HTERT RPE-1 (cell line): Measurements from ENCODE around the gene SPPL2C.
"Not testable (repeated sequence)": the region's sequence is repeated elsewhere in the genome, so short reads cannot be mapped to it uniquely, and the experiment has no call there.

Experiments used
- in situ Hi-C: fragments of 300-500 bp; cut with MboI; formaldehyde crosslinking; loops from 4 replicates; pipeline ENCODE4 v1.14.3; 2020; ENCODE audit warnings: low sequenced_read_pairs

The SPPL2C gene

GRCh38 chr17:45848405-45848804 lies 3.7 kb downstream of the SPPL2C start:
- in situ Hi-C loops = no loop called here

DNA sequence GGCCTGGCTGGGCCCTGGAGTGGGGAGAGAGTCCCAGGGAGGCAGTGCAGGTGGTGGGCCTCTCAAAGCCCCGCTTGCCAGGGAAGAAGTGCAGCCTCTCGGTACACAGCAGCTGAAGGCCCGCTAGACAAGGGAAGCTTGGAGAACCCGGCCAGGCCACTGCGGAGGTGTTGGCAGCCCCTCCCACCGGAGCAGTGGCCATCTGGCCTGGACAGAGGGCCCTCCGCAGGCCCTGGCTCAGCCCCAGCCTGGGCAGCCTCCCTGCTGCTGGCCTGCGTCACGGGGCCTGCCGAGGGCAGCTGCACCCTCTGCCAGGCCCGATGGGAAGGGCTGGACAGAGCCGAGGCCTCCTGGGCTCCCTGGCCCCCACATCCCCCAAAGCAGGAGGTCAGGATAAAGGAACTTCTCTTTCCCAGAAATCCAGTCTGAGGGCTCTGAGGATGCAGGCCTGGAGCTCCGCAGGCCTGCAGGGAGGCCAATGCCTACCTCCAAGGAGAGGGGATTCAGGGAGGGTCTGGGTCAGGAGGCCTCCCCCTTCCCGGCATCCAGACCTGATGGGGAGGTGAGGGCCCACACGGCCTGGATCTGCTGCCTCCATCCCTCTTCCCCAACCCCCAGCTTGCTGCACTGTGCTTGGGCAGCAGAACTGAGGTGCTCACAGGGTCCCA lies 4.3 kb downstream of the SPPL2C start:
- in situ Hi-C loops = no loop called here

DNA sequence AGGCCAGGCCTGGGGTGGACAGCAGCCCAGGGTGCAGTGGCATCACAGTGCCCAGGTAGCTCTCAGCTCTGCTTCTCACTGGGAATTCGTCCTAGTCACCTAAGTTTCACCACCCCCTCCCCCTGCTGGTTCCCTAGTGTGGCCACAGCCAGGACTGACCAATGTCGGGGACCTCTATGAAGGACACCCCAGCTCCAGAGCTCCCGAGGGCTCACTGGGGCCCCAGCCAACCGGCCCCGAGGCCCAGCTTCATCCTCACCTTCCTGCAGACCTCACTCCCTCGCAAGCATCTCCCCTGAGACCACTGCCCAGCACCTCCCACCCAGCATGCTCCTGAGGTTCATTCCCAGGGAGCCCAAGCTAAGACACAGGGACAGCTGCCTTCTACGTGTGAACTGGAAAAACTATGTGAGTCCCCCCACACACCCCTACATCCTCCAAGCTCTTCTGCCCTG lies 4.9 kb downstream of the SPPL2C start:
- in situ Hi-C loops = no loop called here

DNA sequence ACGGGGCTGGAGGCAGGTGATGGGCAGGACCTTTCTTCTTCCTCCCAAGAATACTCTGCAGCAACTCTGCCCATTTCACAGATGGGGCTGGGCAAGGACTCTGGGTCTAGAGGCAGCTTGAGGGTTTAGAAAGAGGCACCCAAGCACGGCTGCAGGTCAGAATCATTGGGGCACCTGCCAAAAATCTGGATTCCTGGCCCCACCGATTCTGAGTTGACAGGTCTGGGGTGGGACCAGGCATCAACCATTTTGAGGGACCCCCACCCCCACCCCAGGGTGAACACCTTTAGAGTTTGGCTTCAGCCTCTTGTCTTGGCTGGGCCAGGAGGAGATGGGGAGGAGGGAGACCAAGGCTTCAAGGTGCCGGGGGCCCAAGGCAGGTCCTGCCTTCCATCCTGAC lies 5.3 kb downstream of the SPPL2C start:
- in situ Hi-C loops = no loop called here

DNA sequence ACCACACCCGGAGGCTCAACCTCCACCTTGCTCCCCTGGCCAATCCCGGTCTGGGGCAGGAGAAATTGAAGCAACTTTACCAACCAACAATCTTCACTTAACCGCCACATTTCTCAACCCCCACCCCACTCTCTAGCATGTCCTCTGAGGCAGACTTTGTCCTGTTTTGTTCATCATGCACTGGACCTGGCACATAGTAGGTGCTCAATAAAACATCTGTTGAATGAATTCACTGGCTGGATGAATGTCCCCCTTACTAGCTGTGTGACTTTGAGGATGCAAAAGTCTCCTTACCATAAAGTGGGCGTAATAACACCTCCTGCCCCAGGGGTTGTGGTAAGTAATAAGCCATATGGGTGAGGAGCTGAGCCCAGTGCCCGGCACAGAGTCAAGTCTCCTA lies 5.8 kb downstream of the SPPL2C start:
- in situ Hi-C loops = no loop called here

DNA sequence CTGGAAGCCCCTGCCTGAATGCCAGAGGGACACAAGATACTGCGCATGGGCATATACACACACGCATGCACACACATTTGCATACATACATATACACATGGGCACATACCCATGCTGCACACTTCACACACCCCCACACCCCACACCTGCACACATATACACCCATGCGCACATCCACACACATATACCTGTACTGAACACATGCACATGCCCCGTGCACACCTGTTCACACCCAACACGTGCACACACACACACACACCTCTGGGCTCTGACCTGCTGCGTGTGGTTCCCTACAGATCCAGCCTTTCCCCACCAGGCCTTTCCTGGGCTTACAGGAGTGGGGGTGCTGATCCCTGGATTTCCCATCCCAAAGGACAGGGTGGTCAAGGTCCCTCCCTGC lies 6.3 kb downstream of the SPPL2C start:
- in situ Hi-C loops = no loop called here

- in situ Hi-C loops = no loop called here
These were observed 6.8 kb downstream of the SPPL2C start for GRCh38 chr17:45851464-45851863.

GRCh38 chr17:45851873-45852272 lies 7.2 kb downstream of the SPPL2C start:
- in situ Hi-C loops = no loop called here

GRCh38 chr17:45852535-45853297 lies 8.0 kb downstream of the SPPL2C start:
- in situ Hi-C loops = no loop called here

DNA sequence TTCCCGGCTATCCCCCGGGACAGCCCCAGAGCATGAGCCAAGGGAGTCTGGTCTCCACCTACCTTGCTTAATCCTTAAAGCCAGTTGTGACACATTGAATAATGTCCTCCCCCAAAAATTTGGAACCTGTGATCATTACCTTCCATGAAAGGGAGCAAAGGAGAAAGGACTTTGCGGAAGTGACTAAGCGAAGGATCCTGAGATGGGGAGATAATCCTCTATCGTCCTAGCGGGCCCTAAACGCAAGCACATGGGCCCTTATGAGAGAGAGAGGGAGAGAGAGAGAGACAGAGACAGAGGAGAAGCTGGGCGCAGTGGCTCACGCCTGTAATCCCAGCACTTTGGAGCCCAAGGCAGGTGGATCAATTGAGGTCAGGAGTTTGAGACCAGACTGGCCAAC lies 9.5 kb downstream of the SPPL2C start:
- in situ Hi-C loops = no loop called here

GRCh38 chr17:45855691-45856336 lies 11.1 kb downstream of the SPPL2C start:
- in situ Hi-C loops = no loop called here

DNA sequence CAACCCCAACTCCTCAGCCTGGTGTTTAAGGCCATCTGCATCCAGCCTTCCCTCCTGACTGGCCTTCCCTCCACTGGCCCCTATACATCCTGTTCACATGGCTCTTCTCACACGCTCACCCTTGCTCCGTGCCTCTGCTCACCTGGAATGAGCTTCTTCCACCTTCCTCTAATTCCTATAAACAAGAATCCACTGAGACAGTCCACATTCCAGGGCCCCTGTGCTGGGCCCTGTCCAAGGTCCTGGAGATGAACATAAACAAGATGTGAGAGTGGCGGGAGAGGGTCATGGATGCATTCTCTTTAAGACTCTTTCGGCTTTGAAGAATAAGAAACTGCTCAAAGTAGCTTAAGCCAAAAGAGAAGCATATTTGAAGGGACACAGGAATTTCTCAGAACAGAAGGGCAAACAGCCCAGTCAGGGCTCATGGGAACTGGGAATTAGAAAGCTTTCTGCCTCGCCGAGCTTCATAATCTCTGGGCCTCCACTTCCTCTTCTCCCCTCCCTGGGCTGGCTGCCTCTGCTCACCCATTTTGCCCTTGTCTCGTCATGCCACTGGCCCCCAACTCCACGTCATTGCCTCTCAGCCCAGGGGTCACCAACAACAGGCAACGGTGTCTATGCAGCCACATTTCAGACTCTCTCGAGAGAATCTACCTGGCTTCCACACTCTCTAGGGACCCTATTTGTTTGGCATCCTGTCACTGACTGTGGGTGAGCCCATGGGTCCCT lies 13.5 kb downstream of the SPPL2C start:
- in situ Hi-C loops = no loop called here

DNA sequence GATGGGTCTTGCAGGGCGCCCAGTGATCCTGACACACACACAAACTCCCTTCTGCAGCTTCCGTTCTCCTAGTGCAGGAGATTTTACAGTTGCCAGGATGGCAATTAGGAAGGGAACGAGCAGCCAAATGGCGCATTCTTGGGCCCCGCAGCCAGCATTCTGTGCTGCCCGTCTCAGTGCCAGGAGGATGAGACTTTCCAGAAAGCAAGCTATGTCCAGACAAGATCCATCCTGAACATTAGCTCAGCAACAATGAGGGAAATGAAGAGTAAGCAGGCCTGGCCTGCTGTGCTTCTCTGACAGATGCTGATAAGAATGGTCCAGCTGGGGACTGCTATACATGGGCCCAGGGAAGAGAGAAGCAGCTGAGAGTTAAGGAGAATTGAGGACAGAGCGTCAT lies 16.5 kb downstream of the SPPL2C start:
- in situ Hi-C loops = no loop called here

- in situ Hi-C loops = not testable (repeated sequence)
These were observed 17.4 kb downstream of the SPPL2C start for GRCh38 chr17:45862127-45862526.

DNA sequence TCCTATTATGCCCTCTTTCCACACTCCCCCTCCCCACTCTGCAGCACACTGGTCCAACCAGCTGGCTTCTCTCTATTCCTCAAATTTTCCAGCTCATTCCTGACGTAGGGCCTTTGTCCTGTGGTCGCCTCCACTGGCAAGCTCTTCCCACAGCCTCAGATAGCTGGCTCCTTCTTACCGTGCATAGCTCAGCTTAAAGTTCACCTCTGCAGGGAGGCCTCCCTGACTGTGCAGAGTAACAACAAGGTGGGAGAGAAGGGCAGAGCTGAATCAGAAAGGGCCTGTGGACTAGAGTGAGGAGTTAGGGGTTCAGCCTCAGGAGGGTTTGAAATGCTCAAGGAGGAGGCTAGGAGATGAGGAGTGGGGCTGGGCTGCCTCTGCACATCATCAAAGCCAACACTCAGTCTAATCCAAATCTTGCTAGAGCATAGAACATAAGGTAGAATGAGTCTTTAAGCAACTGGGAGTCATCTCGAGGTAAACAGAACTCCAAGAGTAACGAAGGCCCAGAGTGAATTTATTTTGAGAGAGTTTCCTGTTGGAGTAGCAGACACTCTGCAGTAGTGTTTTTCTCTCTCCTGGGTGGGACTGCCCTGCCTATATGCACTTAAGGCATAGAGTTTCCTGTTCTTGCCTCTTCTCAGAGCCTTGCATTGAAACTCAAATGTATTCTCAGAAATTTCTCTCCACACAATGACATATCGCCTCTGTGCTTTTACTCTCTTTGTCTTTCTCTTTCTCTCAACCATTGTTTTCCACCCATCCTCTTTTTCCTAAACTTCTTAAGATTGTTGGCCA lies 19.4 kb downstream of the SPPL2C start:
- in situ Hi-C loops = no loop called here

DNA sequence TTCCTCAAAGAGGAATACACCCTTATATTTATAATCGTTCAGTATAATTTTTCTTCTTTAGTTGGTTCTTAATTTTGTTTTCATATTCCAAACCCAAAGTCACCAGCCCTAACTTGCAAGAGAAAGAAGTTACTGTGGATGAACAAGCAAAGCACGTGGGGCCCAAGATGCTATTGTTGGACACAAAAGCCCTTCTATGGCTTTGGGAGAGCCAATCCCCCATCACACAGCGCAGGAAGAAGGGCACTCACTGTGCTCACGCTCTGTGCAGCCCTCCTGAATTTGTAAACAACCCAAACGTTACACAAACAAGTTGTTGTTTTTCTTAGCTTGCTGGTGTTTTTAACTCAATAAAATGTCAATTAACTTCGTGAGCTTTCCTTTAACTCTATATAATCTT lies 22.5 kb downstream of the SPPL2C start:
- in situ Hi-C loops = no loop called here

DNA sequence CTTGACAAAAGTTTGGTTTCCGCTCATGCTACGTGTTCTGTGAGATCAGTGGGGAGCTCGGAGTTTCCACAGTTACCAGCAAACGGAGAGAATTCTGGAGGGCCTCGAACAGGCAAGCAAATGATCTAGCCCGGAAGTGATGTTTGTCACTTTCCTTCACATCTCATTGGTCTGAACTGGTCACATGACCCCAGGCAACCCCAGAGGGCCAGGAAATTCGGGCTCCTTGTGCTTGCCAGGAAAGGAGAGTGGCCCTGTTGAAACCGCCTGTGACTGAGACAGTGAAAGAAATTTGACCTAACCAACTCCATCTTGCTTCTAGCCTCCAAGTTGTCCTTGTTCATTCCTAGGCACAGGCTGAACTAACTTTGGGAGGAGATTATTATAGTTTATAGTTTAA lies 23.0 kb downstream of the SPPL2C start:
- in situ Hi-C loops = no loop called here

DNA sequence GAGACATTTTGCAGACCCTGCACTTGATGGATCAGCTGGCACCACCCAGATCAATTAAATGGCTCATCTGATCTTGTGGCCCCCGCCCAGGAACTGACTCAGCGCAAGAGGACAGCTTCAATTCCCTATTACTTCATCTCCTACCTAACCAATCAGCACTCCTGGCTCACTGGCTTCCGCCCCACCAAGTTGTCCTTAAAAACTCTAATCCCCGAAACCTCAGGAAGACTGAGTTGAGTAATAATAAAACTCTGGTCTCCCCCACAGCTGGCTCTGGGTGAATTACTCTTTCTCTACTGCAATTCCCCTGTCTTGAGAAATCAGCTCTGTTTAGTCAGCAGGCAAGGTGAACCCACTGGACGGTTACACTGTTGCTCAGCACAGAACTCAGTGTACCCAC lies 23.6 kb downstream of the SPPL2C start:
- in situ Hi-C loops = no loop called here

DNA sequence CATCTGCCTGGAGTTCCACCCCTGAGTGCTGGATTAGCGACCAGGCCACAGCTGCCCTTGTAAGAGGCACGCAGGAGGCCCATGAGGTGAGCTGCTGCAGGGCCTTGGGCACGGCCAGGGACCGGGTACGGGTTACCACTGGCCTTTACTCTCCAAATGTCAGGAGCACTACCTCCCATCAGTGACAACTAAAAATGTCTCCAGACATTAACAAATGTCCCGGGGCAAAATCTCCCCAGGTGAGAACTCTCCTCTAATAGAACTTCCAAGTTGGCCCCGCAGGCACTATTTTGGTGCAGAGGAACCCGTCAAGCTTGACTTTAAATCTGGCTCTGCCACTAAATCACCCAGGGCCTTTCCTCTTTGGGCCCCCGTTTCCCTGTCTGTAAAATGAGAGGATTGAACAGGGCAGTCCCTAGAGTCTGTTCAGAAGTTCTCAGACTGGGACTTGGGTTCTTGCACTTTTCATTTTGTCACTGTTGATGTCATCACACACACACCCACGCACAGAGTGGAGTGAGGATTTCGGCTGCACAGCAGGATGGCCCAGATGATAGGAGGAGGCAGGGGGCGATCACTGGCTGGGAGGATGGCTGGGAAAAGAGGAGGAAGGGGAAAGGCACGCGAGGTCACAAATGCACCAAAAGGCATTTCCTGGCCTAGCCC lies 25.1 kb downstream of the SPPL2C start:
- in situ Hi-C loops = no loop called here

- in situ Hi-C loops = no loop called here
These were observed 25.8 kb downstream of the SPPL2C start for GRCh38 chr17:45870342-45870974.
